Stimulated activated CD4-positive, alpha-beta T cell treated with anti-CD3 and anti-CD28 coated beads, Interleukin-12 subunit alpha, Interleukin-12 subunit beta, amount 100 ng/mL, for 24 hours (primary cell): Measurements from ENCODE around the gene OOSP1.
"Not testable (repeated sequence)": the region's sequence is repeated elsewhere in the genome, so short reads cannot be mapped to it uniquely, and the experiment has no call there.

Source experiments
- DNase-seq, 2 experiments: peaks; one replicate each; pipeline ENCODE4 v3.0.0-alpha.2; 2020; ENCODE audit warnings: low read depth in 2 of 2

Gene OOSP1

GRCh38 chr11:59960502-59961381 is 22.5 kb downstream of the OOSP1 start:
- DNase-seq = no peak

- DNase-seq = no peak
Measured at GRCh38 chr11:59962107-59962482, 23.9 kb downstream of the OOSP1 start.

- no peak for DNase-seq
Measured at GRCh38 chr11:59963733-59964132, 25.5 kb downstream of the OOSP1 start, which contains the start of gene OOSP4A. Gene OOSP4A, plus strand, starts transcription at chr11:59964033. Its CDS starts 0 bp downstream, at chr11:59964033.

- DNase-seq = no peak
Measured at GRCh38 chr11:59965424-59965823, 27.2 kb downstream of the OOSP1 start.

- no peak for DNase-seq
Measured at GRCh38 chr11:59966201-59966600, 28.0 kb downstream of the OOSP1 start.

- no peak for DNase-seq
Measured at GRCh38 chr11:59967677-59968394, 29.6 kb downstream of the OOSP1 start.

GRCh38 chr11:59968395-59968783 is 30.2 kb downstream of the OOSP1 start:
- DNase-seq = no peak

- no peak for DNase-seq
Measured at GRCh38 chr11:59973097-59973496, 34.9 kb downstream of the OOSP1 start.

- no peak for DNase-seq
Measured at GRCh38 chr11:59981106-59981770, 43.0 kb downstream of the OOSP1 start.

- not testable (repeated sequence) for DNase-seq
Measured at GRCh38 chr11:59982037-59982436, 43.8 kb downstream of the OOSP1 start.

GRCh38 chr11:59983212-59983611 is 45.0 kb downstream of the OOSP1 start:
- no peak for DNase-seq

- no peak for DNase-seq
Measured at GRCh38 chr11:59984368-59984767, 46.1 kb downstream of the OOSP1 start.

- no peak for DNase-seq
Measured at GRCh38 chr11:59990421-59990820, 52.2 kb downstream of the OOSP1 start.

GRCh38 chr11:59992425-59992824 is 54.2 kb downstream of the OOSP1 start:
- no peak for DNase-seq

GRCh38 chr11:59997800-59998199 is 59.6 kb downstream of the OOSP1 start:
- DNase-seq = no peak

- no peak for DNase-seq
Measured at GRCh38 chr11:59999691-60000090, 61.5 kb downstream of the OOSP1 start.

GRCh38 chr11:60003729-60004128 is 65.5 kb downstream of the OOSP1 start:
- no peak for DNase-seq

- DNase-seq = no peak
Measured at GRCh38 chr11:60005360-60005759, 67.1 kb downstream of the OOSP1 start.
